ENCODE measurements around the gene KIR3DL2.
"Not testable (repeated sequence)": the region's sequence is repeated elsewhere in the genome, so short reads cannot be mapped to it uniquely, and the experiment has no call there.

The KIR3DL2 gene

GRCh38 chr19:54899646-54900045 is 49.4 kb downstream of the KIR3DL2 start:
- H3K27me3 ChIP-seq (ENCODE audit: low read depth, low read length); H3K27ac ChIP-seq (ENCODE audit: low read length); H3K4me3 ChIP-seq (ENCODE audit: low read depth in 1 of 2, low read length in 2 of 2); H3K36me3 ChIP-seq (ENCODE audit: control insufficient read depth in 1 of 2, insufficient read depth in 2 of 2, low read length in 2 of 2); H3K9me3 ChIP-seq (ENCODE audit: control insufficient read depth in 1 of 2, low read length in 2 of 2); H3K4me1 ChIP-seq (ENCODE audit: control insufficient read depth in 1 of 2, insufficient read depth in 2 of 2, low read length in 2 of 2): not testable (repeated sequence)

- not testable (repeated sequence) for H3K4me1 ChIP-seq (ENCODE audit: control insufficient read depth in 1 of 2, insufficient read depth in 2 of 2, low read length in 2 of 2); H3K27ac ChIP-seq (ENCODE audit: low read length); H3K4me3 ChIP-seq (ENCODE audit: low read depth in 1 of 2, low read length in 2 of 2); H3K9me3 ChIP-seq (ENCODE audit: control insufficient read depth in 1 of 2, low read length in 2 of 2); H3K36me3 ChIP-seq (ENCODE audit: control insufficient read depth in 1 of 2, insufficient read depth in 2 of 2, low read length in 2 of 2); H3K27me3 ChIP-seq (ENCODE audit: low read depth, low read length)
Measured at GRCh38 chr19:54901153-54901552, 50.9 kb downstream of the KIR3DL2 start.

GRCh38 chr19:54902061-54902460 is 51.8 kb downstream of the KIR3DL2 start:
- Histone ChIP-seq H3K36me3 (ENCODE audit: control insufficient read depth in 1 of 2, insufficient read depth in 2 of 2, low read length in 2 of 2) (no peaks in the 10 kb centered on the region), H3K4me1 (ENCODE audit: control insufficient read depth in 1 of 2, insufficient read depth in 2 of 2, low read length in 2 of 2) (no peaks in the 10 kb centered on the region), H3K9me3 (ENCODE audit: control insufficient read depth in 1 of 2, low read length in 2 of 2) (no peaks in the 10 kb centered on the region), H3K27ac (ENCODE audit: low read length) (no peak overlapping the region), H3K4me3 (ENCODE audit: low read depth in 1 of 2, low read length in 2 of 2) (no peak overlapping the region), H3K27me3 (ENCODE audit: low read depth, low read length) (no peaks in the 10 kb centered on the region)

GRCh38 chr19:54903303-54903702 is 53.1 kb downstream of the KIR3DL2 start:
- Histone ChIP-seq H3K36me3 (ENCODE audit: control insufficient read depth in 1 of 2, insufficient read depth in 2 of 2, low read length in 2 of 2) (no peaks in the 10 kb centered on the region), H3K4me1 (ENCODE audit: control insufficient read depth in 1 of 2, insufficient read depth in 2 of 2, low read length in 2 of 2) (no peaks in the 10 kb centered on the region), H3K4me3 (ENCODE audit: low read depth in 1 of 2, low read length in 2 of 2) (no peak overlapping the region), H3K27me3 (ENCODE audit: low read depth, low read length) (no peaks in the 10 kb centered on the region), H3K9me3 (ENCODE audit: control insufficient read depth in 1 of 2, low read length in 2 of 2) (no peaks in the 10 kb centered on the region), H3K27ac (ENCODE audit: low read length) (no peak overlapping the region)

GRCh38 chr19:54904261-54904660 is 54.0 kb downstream of the KIR3DL2 start:
- not testable (repeated sequence) for H3K9me3 ChIP-seq (ENCODE audit: control insufficient read depth in 1 of 2, low read length in 2 of 2); H3K4me3 ChIP-seq (ENCODE audit: low read depth in 1 of 2, low read length in 2 of 2); H3K27me3 ChIP-seq (ENCODE audit: low read depth, low read length); H3K36me3 ChIP-seq (ENCODE audit: control insufficient read depth in 1 of 2, insufficient read depth in 2 of 2, low read length in 2 of 2); H3K4me1 ChIP-seq (ENCODE audit: control insufficient read depth in 1 of 2, insufficient read depth in 2 of 2, low read length in 2 of 2); H3K27ac ChIP-seq (ENCODE audit: low read length)

GRCh38 chr19:54905421-54905802 is 55.2 kb downstream of the KIR3DL2 start:
- H3K4me1 ChIP-seq (ENCODE audit: control insufficient read depth in 1 of 2, insufficient read depth in 2 of 2, low read length in 2 of 2), result no peaks in the 10 kb centered on the region
- H3K27me3 ChIP-seq (ENCODE audit: low read depth, low read length), result no peaks in the 10 kb centered on the region
- no peak overlapping the region for H3K27ac ChIP-seq (ENCODE audit: low read length)
- no peaks in the 10 kb centered on the region for H3K36me3 ChIP-seq (ENCODE audit: control insufficient read depth in 1 of 2, insufficient read depth in 2 of 2, low read length in 2 of 2)
- H3K4me3 ChIP-seq (ENCODE audit: low read depth in 1 of 2, low read length in 2 of 2), result no peak overlapping the region
- H3K9me3 ChIP-seq (ENCODE audit: control insufficient read depth in 1 of 2, low read length in 2 of 2), result no peaks in the 10 kb centered on the region

GRCh38 chr19:54905803-54906511 is 55.7 kb downstream of the KIR3DL2 start, which contains the start of gene NCR1:
NCR1 (plus strand) TSS chr19:54906148; CDS start chr19:54906188, 40 bp downstream.
- Histone ChIP-seq H3K36me3 (ENCODE audit: control insufficient read depth in 1 of 2, insufficient read depth in 2 of 2, low read length in 2 of 2) (no peaks in the 10 kb centered on the region), H3K9me3 (ENCODE audit: control insufficient read depth in 1 of 2, low read length in 2 of 2) (no peaks in the 10 kb centered on the region), H3K4me1 (ENCODE audit: control insufficient read depth in 1 of 2, insufficient read depth in 2 of 2, low read length in 2 of 2) (no peaks in the 10 kb centered on the region), H3K4me3 (ENCODE audit: low read depth in 1 of 2, low read length in 2 of 2) (no peak within 1 kb of the TSS), H3K27ac (ENCODE audit: low read length) (no peak within 1 kb of the TSS), H3K27me3 (ENCODE audit: low read depth, low read length) (no peaks in the 10 kb centered on the region)

GRCh38 chr19:54906819-54907218 is 56.6 kb downstream of the KIR3DL2 start:
- Histone ChIP-seq H3K9me3 (ENCODE audit: control insufficient read depth in 1 of 2, low read length in 2 of 2) (no peaks in the 10 kb centered on the region), H3K4me1 (ENCODE audit: control insufficient read depth in 1 of 2, insufficient read depth in 2 of 2, low read length in 2 of 2) (no peaks in the 10 kb centered on the region), H3K4me3 (ENCODE audit: low read depth in 1 of 2, low read length in 2 of 2) (no peak overlapping the region), H3K27me3 (ENCODE audit: low read depth, low read length) (no peaks in the 10 kb centered on the region), H3K36me3 (ENCODE audit: control insufficient read depth in 1 of 2, insufficient read depth in 2 of 2, low read length in 2 of 2) (no peaks in the 10 kb centered on the region), H3K27ac (ENCODE audit: low read length) (no peak overlapping the region)

GRCh38 chr19:54907899-54908298 is 57.7 kb downstream of the KIR3DL2 start:
- not testable (repeated sequence) for H3K4me3 ChIP-seq (ENCODE audit: low read depth in 1 of 2, low read length in 2 of 2); H3K4me1 ChIP-seq (ENCODE audit: control insufficient read depth in 1 of 2, insufficient read depth in 2 of 2, low read length in 2 of 2); H3K36me3 ChIP-seq (ENCODE audit: control insufficient read depth in 1 of 2, insufficient read depth in 2 of 2, low read length in 2 of 2); H3K27ac ChIP-seq (ENCODE audit: low read length); H3K27me3 ChIP-seq (ENCODE audit: low read depth, low read length); H3K9me3 ChIP-seq (ENCODE audit: control insufficient read depth in 1 of 2, low read length in 2 of 2)
